Brain microvascular endothelial cell (primary cell): Measurements from ENCODE around the gene GPR37.

Source experiments
- DNase-seq: peaks from one replicate; pipeline ENCODE4 v3.0.0-alpha.2; 2020
- H3K27ac ChIP-seq: fragments of 250-450 bp; sonication (Bioruptor Pico); 2 replicates; pipeline ENCODE4 v1.5.1; 2020; ENCODE audit warnings: mild to moderate bottlenecking, moderate library complexity
- H3K27me3 ChIP-seq: fragments of 250-450 bp; sonication (Bioruptor Pico); replicated peaks from 2 replicates; pipeline ENCODE4 v1.5.1; 2020; ENCODE audit warnings: mild to moderate bottlenecking
- H3K36me3 ChIP-seq: fragments of 250-450 bp; sonication (Bioruptor Pico); replicated peaks from 2 replicates; pipeline ENCODE4 v1.5.1; 2020; ENCODE audit warnings: mild to moderate bottlenecking
- H3K4me3 ChIP-seq: 2 replicates; pipeline ENCODE4 v1.5.1; 2011; ENCODE audit warnings: low read depth, mild to moderate bottlenecking, control low read depth, low read length, moderate library complexity
- in situ Hi-C: cut with HindIII; loops from 2 replicates; pipeline ENCODE4 v1.10.0; 2017; ENCODE audit warnings: low sequenced_read_pairs, low pct_ligation_motif_present
- TF ChIP-seq, protein P1 (sequence below): IDR thresholded peaks from 2 replicates; pipeline ENCODE4 v1.5.1; 2011; ENCODE audit warnings: low read depth, mild to moderate bottlenecking, moderate library complexity, low read length, control low read depth, inconsistent platforms; ENCODE audit errors: missing control alignments

GPR37 gene

DNA sequence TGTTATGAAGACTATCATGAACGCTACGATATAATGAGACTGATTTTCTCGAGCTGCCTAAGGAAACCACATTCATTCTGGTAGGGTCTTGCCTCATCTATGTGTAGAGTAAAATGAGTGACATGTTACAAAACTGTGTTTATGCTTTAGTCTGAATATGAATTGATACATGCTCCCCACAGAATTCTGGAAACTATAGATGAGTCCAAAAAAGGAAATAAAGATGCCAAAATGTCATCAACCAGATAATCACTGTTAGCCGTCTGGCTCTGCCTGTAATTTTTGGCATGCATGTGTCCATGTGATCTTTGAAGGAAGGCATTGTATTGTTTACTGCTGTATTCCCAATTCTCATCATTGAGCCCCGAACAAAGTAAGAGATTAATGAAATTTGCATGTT, 42.6 kb upstream of the GPR37 start:
- in situ Hi-C loops = no loop called here
- H3K36me3 ChIP-seq = no peaks in the 10 kb centered on the region
- no peak overlapping the region for H3K4me3 ChIP-seq
- TF ChIP-seq, protein P1, sequence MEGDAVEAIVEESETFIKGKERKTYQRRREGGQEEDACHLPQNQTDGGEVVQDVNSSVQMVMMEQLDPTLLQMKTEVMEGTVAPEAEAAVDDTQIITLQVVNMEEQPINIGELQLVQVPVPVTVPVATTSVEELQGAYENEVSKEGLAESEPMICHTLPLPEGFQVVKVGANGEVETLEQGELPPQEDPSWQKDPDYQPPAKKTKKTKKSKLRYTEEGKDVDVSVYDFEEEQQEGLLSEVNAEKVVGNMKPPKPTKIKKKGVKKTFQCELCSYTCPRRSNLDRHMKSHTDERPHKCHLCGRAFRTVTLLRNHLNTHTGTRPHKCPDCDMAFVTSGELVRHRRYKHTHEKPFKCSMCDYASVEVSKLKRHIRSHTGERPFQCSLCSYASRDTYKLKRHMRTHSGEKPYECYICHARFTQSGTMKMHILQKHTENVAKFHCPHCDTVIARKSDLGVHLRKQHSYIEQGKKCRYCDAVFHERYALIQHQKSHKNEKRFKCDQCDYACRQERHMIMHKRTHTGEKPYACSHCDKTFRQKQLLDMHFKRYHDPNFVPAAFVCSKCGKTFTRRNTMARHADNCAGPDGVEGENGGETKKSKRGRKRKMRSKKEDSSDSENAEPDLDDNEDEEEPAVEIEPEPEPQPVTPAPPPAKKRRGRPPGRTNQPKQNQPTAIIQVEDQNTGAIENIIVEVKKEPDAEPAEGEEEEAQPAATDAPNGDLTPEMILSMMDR = no peak
- DNase-seq = no peak
- H3K27me3 ChIP-seq = no peaks in the 10 kb centered on the region
- no peak overlapping the region for H3K27ac ChIP-seq

DNA sequence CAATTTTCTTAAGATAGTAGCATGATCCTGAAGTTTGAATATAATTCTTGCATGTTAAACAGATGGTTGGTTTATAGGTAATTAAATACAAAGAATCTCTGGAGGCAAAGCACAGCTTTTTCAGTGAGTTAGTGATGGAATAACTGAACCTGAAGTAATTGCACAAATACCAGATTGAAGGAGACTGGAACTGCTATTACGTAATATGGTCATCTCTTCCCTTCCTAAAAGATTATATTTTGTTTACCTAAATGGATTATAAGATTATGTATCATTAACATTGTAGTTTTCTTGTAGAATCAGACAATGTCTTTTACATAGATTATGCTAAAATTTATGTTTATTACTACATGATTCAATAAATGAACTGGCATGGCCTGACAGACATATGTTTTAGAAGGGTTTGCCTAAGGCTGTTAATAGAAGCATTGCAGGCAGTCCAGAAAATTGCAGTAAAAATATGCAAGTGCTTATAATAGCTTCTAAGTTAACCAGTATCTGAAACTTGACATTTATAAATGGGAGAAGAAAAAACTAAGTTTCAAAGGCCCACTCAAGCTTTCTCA, 35.8 kb upstream of the GPR37 start:
- H3K4me3 ChIP-seq = no peak overlapping the region
- in situ Hi-C loops = no loop called here
- DNase-seq = no peak
- TF ChIP-seq, protein P1 = no peak
- no peaks in the 10 kb centered on the region for H3K36me3 ChIP-seq
- H3K27me3 ChIP-seq = no peaks in the 10 kb centered on the region
- H3K27ac ChIP-seq = no peak overlapping the region

DNA sequence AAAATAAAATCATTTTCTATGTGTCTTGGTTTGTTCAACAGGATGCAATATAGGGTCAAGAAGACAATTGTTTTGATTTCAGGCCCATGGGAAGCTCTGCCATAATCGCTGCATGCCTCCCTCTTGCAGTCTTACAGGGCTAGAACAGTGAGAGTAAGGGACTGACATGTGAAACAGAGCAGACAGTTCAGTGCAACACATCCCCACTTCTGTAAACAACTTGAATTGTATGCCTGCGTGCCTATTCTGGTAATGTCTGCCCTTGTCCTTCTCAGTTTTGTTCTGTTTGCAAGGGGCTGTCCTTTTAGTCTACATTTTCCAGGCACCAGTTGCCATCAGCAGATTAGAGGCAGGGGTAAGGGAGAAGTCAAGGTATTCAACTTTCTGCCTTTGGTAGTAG, 34.8 kb upstream of the GPR37 start:
- DNase-seq = no peak
- TF ChIP-seq, protein P1 = no peak

DNA sequence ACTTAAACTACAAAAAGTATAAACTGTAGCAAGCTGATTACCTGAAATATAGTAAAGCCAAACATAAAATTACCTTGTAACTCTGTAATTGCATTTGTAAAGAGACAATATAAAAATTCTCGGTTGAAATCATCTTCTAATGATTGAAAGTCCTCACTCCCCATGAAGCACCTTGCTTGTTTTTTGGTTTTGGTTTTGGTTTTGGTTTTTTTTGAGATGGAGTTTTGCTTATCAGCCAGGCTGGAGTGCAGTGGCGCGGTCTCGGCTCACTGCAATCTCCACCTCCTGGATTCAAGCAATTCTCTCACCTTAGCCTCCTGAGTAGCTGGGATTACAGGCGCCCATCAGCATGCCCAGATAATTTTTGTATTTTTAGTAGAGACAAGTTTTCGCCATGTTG, 33.9 kb upstream of the GPR37 start:
- no peaks in the 10 kb centered on the region for H3K36me3 ChIP-seq
- no peak overlapping the region for H3K4me3 ChIP-seq
- TF ChIP-seq, protein P1 = no peak
- no peak overlapping the region for H3K27ac ChIP-seq
- in situ Hi-C loops = no loop called here
- no peaks in the 10 kb centered on the region for H3K27me3 ChIP-seq
- DNase-seq = no peak

More for the DNA sequence above, 34.8 kb upstream of the GPR37 start:
- in situ Hi-C loops = no loop called here
- no peaks in the 10 kb centered on the region for H3K36me3 ChIP-seq
- no peak overlapping the region for H3K27ac ChIP-seq
- no peak overlapping the region for H3K4me3 ChIP-seq
- H3K27me3 ChIP-seq = no peaks in the 10 kb centered on the region

DNA sequence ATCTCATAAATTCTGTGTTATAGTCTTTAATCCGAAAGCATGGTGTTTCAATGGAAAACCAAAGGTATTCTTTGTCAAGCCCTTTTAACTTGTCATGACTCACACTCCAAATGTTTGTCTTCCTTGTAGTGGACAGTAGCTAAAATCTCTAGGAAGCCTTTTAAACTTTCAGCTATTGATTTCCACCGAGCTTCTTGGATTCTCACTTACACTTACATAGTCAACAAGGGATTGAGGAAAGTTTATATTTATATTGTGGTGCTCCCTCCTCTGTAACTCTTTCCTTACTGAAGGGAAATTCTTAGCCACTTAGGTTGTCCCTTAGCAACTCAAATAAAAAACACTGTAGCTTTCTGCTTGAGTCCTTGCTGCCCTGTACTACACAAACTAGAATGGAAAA, 31.2 kb upstream of the GPR37 start:
- no peak overlapping the region for H3K27ac ChIP-seq
- no peak overlapping the region for H3K4me3 ChIP-seq
- no peak for DNase-seq
- TF ChIP-seq, protein P1 = no peak
- H3K36me3 ChIP-seq = no peaks in the 10 kb centered on the region
- in situ Hi-C loops = no loop called here
- no peaks in the 10 kb centered on the region for H3K27me3 ChIP-seq

DNA sequence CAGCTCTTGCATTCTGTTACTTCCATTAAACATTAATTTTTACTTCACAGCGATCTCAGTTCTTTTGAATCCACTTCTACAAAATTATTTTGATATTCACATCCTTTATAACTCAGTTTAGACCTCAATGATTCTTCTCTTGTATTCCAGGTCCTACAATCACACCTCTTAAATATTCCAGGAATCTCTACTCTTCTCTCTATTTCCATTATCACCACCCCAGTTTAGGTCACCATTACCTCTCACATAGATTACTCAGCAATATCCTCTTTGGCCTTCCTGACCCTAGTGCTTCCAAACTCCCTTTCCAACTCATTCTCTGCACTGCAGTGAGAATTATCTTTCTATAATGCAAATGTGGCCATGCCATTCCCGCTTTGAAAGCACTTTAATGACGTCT, 27.1 kb upstream of the GPR37 start:
- H3K27me3 ChIP-seq = no peaks in the 10 kb centered on the region
- in situ Hi-C loops = no loop called here
- TF ChIP-seq, protein P1 = no peak
- H3K36me3 ChIP-seq = no peaks in the 10 kb centered on the region
- no peak overlapping the region for H3K4me3 ChIP-seq
- no peak overlapping the region for H3K27ac ChIP-seq
- DNase-seq = no peak
